Transverse colon (tissue), 4 donors: ENCODE results near the gene DNMT3B.

Source experiments
- POLR2AphosphoS5 ChIP-seq, 3 donors: sonication (generic); formaldehyde crosslinking; IDR thresholded peaks; one replicate each; pipeline ENCODE4 v1.6.1; 2016; ENCODE audit warnings: antibody characterized with exemption in 3 of 3
- TF ChIP-seq, protein P1 (sequence below), 5 experiments: fragments of 200-600 bp in 3 of 5; fragments of 450-650 bp in 2 of 5; sonication (generic) in 3 of 5; IDR thresholded peaks; 1 replicate in 2 of 5; 2 replicates in 3 of 5; pipeline ENCODE4 v1.5.1; 2016 to 2017; ENCODE audit warnings: antibody characterized with exemption in 5 of 5, inconsistent platforms in 3 of 5, mild to moderate bottlenecking in 2 of 5, moderate library complexity in 1 of 5

DNA sequence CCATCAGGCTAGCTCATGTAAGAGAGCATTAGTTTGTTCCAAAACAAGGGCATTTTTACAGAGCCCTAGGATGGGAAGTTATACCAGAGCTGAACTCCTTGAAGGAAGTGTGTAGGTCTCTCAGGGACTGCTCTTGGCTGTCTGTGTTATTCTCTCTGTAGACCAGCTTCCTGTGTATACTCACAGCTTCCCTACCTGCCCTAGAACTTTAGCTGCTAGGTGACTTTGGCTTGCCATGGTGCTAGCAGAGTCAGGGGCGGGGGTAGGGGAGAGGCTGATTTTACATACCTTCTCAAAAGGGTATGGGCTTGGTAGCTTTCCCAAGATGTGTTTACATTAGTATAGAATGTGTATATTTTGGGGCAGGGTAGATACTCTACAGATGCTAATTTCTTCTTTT lies 75.0 kb downstream of the DNMT3B start:
- TF ChIP-seq, protein P1, sequence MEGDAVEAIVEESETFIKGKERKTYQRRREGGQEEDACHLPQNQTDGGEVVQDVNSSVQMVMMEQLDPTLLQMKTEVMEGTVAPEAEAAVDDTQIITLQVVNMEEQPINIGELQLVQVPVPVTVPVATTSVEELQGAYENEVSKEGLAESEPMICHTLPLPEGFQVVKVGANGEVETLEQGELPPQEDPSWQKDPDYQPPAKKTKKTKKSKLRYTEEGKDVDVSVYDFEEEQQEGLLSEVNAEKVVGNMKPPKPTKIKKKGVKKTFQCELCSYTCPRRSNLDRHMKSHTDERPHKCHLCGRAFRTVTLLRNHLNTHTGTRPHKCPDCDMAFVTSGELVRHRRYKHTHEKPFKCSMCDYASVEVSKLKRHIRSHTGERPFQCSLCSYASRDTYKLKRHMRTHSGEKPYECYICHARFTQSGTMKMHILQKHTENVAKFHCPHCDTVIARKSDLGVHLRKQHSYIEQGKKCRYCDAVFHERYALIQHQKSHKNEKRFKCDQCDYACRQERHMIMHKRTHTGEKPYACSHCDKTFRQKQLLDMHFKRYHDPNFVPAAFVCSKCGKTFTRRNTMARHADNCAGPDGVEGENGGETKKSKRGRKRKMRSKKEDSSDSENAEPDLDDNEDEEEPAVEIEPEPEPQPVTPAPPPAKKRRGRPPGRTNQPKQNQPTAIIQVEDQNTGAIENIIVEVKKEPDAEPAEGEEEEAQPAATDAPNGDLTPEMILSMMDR (IDR thresholded peaks at IDR 0.05), result no peak
- no peak for TF ChIP-seq POLR2AphosphoS5 (IDR thresholded peaks at IDR 0.05)
